Activated CD8-positive, alpha-beta memory T cell treated with anti-CD3 and anti-CD28 coated beads for 48 hours (primary cell): ENCODE results near the gene LCN10.
"Not testable (repeated sequence)": the region's sequence is repeated elsewhere in the genome, so short reads cannot be mapped to it uniquely, and the experiment has no call there.

ENCODE experiments used
- DNase-seq, 3 experiments: peaks; one replicate each; pipeline ENCODE4 v3.0.0-alpha.2; 2020; ENCODE audit warnings: low read depth in 2 of 3, low spot score in 2 of 3

Gene LCN10

GRCh38 chr9:136721339-136722092, 21.2 kb downstream of the LCN10 start:
- no peak for DNase-seq

GRCh38 chr9:136720898-136721338, 21.8 kb downstream of the LCN10 start:
- no peak for DNase-seq

GRCh38 chr9:136720251-136720897, 22.4 kb downstream of the LCN10 start:
- no peak for DNase-seq

- DNase-seq: no peak
These were observed 23.4 kb downstream of the LCN10 start for GRCh38 chr9:136719195-136719880.

GRCh38 chr9:136718345-136719194, 24.2 kb downstream of the LCN10 start:
- no peak for DNase-seq

- DNase-seq: no peak
These were observed 25.3 kb downstream of the LCN10 start for GRCh38 chr9:136717399-136717798.

- no peak for DNase-seq
These were observed 27.9 kb downstream of the LCN10 start for GRCh38 chr9:136714893-136715274.

GRCh38 chr9:136714096-136714892, 28.4 kb downstream of the LCN10 start:
- no peak for DNase-seq

- no peak for DNase-seq
These were observed 29.2 kb downstream of the LCN10 start for GRCh38 chr9:136713550-136713949.

GRCh38 chr9:136712690-136713544, 29.8 kb downstream of the LCN10 start:
- no peak for DNase-seq

GRCh38 chr9:136711751-136712689, 30.7 kb downstream of the LCN10 start, which contains the start of gene DIPK1B:
Gene DIPK1B (plus strand): TSS chr9:136712572. CDS start chr9:136712666, 94 bp downstream.
- no peak for DNase-seq

GRCh38 chr9:136711219-136711648, 31.5 kb downstream of the LCN10 start:
- DNase-seq: not testable (repeated sequence)

- DNase-seq: no peak
These were observed 32.2 kb downstream of the LCN10 start for GRCh38 chr9:136710543-136710942.

- no peak for DNase-seq
These were observed 33.2 kb downstream of the LCN10 start for GRCh38 chr9:136709454-136710109.

GRCh38 chr9:136707849-136708517, 34.8 kb downstream of the LCN10 start:
- no peak for DNase-seq

- DNase-seq: no peak
These were observed 35.7 kb downstream of the LCN10 start for GRCh38 chr9:136707011-136707410.

GRCh38 chr9:136705564-136705963, 37.2 kb downstream of the LCN10 start:
- DNase-seq: no peak
